Measurements from ENCODE around the gene UNC13A.

- TF ChIP-seq CTCF (IDR thresholded peaks at IDR 0.05), result no peak
- TF ChIP-seq POLR2A (IDR thresholded peaks at IDR 0.05), result no peak
Observed at GRCh38 chr19:17646441-17646840, 41.7 kb downstream of the UNC13A start.

All from heart left ventricle (tissue), 13 donors.